Stimulated activated effector memory CD8-positive, alpha-beta T cell treated with anti-CD3 and anti-CD28 coated beads, Interleukin-12 subunit alpha, Interleukin-12 subunit beta, amount 100 ng/mL, for 72 hours (primary cell): ENCODE results near the gene RTEL1.
"Not testable (repeated sequence)": the region's sequence is repeated elsewhere in the genome, so short reads cannot be mapped to it uniquely, and the experiment has no call there.

Experiments
- ATAC-seq: fragments of 150-1000 bp; cut with Tn5 transposase; 2 replicates; pipeline ENCODE4 v1.10.0; 2021
- DNase-seq, 2 donors: peaks; one replicate each; pipeline ENCODE4 v3.0.0; 2021 to 2022; ENCODE audit warnings: low spot score in 2 of 2
- H3K27ac Mint-ChIP-seq: one replicate; pipeline ENCODE4 v1.8.0; 2022; ENCODE audit warnings: mild to moderate bottlenecking, mixed read lengths
- H3K36me3 Mint-ChIP-seq: one replicate; pipeline ENCODE4 v1.8.0; 2022; ENCODE audit warnings: mild to moderate bottlenecking, mixed read lengths
- H3K4me1 Mint-ChIP-seq: one replicate; pipeline ENCODE4 v1.8.0; 2022; ENCODE audit warnings: mixed read lengths
- H3K4me3 Mint-ChIP-seq: one replicate; pipeline ENCODE4 v1.8.0; 2022; ENCODE audit warnings: mild to moderate bottlenecking, mixed read lengths
- H3K9me3 Mint-ChIP-seq: one replicate; pipeline ENCODE4 v1.8.0; 2022; ENCODE audit warnings: mixed read lengths

The RTEL1 gene

GRCh38 chr20:63711085-63711645, 53.1 kb downstream of the RTEL1 start:
- H3K9me3 Mint-ChIP-seq = no peaks in the 10 kb centered on the region
- peaks cover 51% of the 10 kb centered on the region for H3K4me1 Mint-ChIP-seq
- H3K36me3 Mint-ChIP-seq = peaks cover 90% of the 10 kb centered on the region
- H3K4me3 Mint-ChIP-seq = no peak overlapping the region
- H3K27ac Mint-ChIP-seq = no peak overlapping the region
- no peak for DNase-seq
- ATAC-seq = no peak

GRCh38 chr20:63712191-63712590, 54.1 kb downstream of the RTEL1 start:
- no peak overlapping the region for H3K4me3 Mint-ChIP-seq
- no peak for DNase-seq
- no peak overlapping the region for H3K27ac Mint-ChIP-seq
- no peaks in the 10 kb centered on the region for H3K9me3 Mint-ChIP-seq
- peaks cover 90% of the 10 kb centered on the region for H3K36me3 Mint-ChIP-seq
- peaks cover 52% of the 10 kb centered on the region for H3K4me1 Mint-ChIP-seq
- no peak for ATAC-seq

GRCh38 chr20:63714858-63715257, 56.7 kb downstream of the RTEL1 start:
- no peak for ATAC-seq
- Mint-ChIP-seq H3K4me3 (no peak overlapping the region), H3K9me3 (peaks cover 5% of the 10 kb centered on the region), H3K27ac (no peak overlapping the region), H3K36me3 (peaks cover 100% of the 10 kb centered on the region), H3K4me1 (peaks cover 51% of the 10 kb centered on the region)
- DNase-seq = no peak

GRCh38 chr20:63718996-63719395, 60.9 kb downstream of the RTEL1 start:
- DNase-seq = no peak
- Mint-ChIP-seq H3K27ac (no peak overlapping the region), H3K36me3 (peaks cover 97% of the 10 kb centered on the region), H3K4me1 (peaks cover 48% of the 10 kb centered on the region), H3K4me3 (no peak overlapping the region), H3K9me3 (peaks cover 5% of the 10 kb centered on the region)
- ATAC-seq = no peak

- peak overlapping the region; percentile 48 for H3K27ac Mint-ChIP-seq
- DNase-seq, ATAC-seq, H3K4me3 Mint-ChIP-seq, H3K9me3 Mint-ChIP-seq: not testable (repeated sequence)
- H3K36me3 Mint-ChIP-seq = peaks cover 89% of the 10 kb centered on the region
- H3K4me1 Mint-ChIP-seq = peaks cover 26% of the 10 kb centered on the region
Observed at GRCh38 chr20:63722967-63723622, 65.0 kb downstream of the RTEL1 start.

GRCh38 chr20:63730189-63730733, 72.1 kb downstream of the RTEL1 start:
- not testable (repeated sequence) for DNase-seq, ATAC-seq, H3K4me3 Mint-ChIP-seq, H3K27ac Mint-ChIP-seq, H3K9me3 Mint-ChIP-seq
- Mint-ChIP-seq H3K36me3 (peaks cover 43% of the 10 kb centered on the region), H3K4me1 (peaks cover 11% of the 10 kb centered on the region)

GRCh38 chr20:63731410-63731809, 73.3 kb downstream of the RTEL1 start:
- Mint-ChIP-seq H3K9me3 (no peaks in the 10 kb centered on the region), H3K4me1 (peaks cover 23% of the 10 kb centered on the region), H3K36me3 (peaks cover 38% of the 10 kb centered on the region), H3K4me3 (no peak overlapping the region), H3K27ac (no peak overlapping the region)
- DNase-seq (no peak), ATAC-seq (no peak)

- Mint-ChIP-seq H3K4me1 (peaks cover 31% of the 10 kb centered on the region), H3K27ac (no peak overlapping the region), H3K9me3 (no peaks in the 10 kb centered on the region), H3K36me3 (peaks cover 32% of the 10 kb centered on the region), H3K4me3 (no peak overlapping the region)
- ATAC-seq (no peak), DNase-seq (no peak)
Observed at GRCh38 chr20:63732118-63733095, 74.3 kb downstream of the RTEL1 start.

GRCh38 chr20:63733117-63733516, 75.0 kb downstream of the RTEL1 start:
- Mint-ChIP-seq H3K4me1 (peaks cover 31% of the 10 kb centered on the region), H3K4me3 (no peak overlapping the region), H3K27ac (no peak overlapping the region), H3K36me3 (peaks cover 30% of the 10 kb centered on the region), H3K9me3 (no peaks in the 10 kb centered on the region)
- no peak for ATAC-seq
- DNase-seq = no peak

GRCh38 chr20:63733579-63734081, 75.5 kb downstream of the RTEL1 start:
- Mint-ChIP-seq H3K27ac (no peak overlapping the region), H3K4me3 (no peak overlapping the region), H3K36me3 (peaks cover 25% of the 10 kb centered on the region), H3K9me3 (no peaks in the 10 kb centered on the region), H3K4me1 (peaks cover 31% of the 10 kb centered on the region)
- ATAC-seq (no peak), DNase-seq (no peak)

- Mint-ChIP-seq H3K27ac (no peak overlapping the region), H3K9me3 (no peaks in the 10 kb centered on the region), H3K4me1 (peaks cover 31% of the 10 kb centered on the region), H3K36me3 (peaks cover 21% of the 10 kb centered on the region), H3K4me3 (no peak overlapping the region)
- ATAC-seq (no peak), DNase-seq (no peak)
Observed at GRCh38 chr20:63734111-63734945, 76.2 kb downstream of the RTEL1 start.

GRCh38 chr20:63734946-63735858, 77.1 kb downstream of the RTEL1 start:
- Mint-ChIP-seq H3K4me3 (peak overlapping the region; percentile 76), H3K4me1 (peaks cover 31% of the 10 kb centered on the region), H3K27ac (peak overlapping the region; percentile 91), H3K36me3 (peaks cover 17% of the 10 kb centered on the region), H3K9me3 (no peaks in the 10 kb centered on the region)
- ATAC-seq = no peak
- DNase-seq = no peak

- H3K9me3 Mint-ChIP-seq = no peaks in the 10 kb centered on the region
- peak within 1 kb of the TSS; percentile 76 for H3K4me3 Mint-ChIP-seq
- peak within 1 kb of the TSS; percentile 91 for H3K27ac Mint-ChIP-seq
- peaks cover 31% of the 10 kb centered on the region for H3K4me1 Mint-ChIP-seq
- H3K36me3 Mint-ChIP-seq = peaks cover 17% of the 10 kb centered on the region
- ATAC-seq (peak; percentile 63), DNase-seq (peak; percentile 47 to 77)
Observed at GRCh38 chr20:63735859-63736718, 78.0 kb downstream of the RTEL1 start, which contains the start of gene LIME1. LIME1 (plus strand) TSS chr20:63736664; CDS start chr20:63737550, 886 bp downstream.
